OCI-LY3 (cell line): ENCODE data around the gene CCNL1.
"Not testable (repeated sequence)": the region's sequence is repeated elsewhere in the genome, so short reads cannot be mapped to it uniquely, and the experiment has no call there.

Source experiments
- EZH2phosphoT487 ChIP-seq: fragments of 200-600 bp; shearing (Covaris generic); IDR thresholded peaks from 2 replicates; pipeline ENCODE4 v1.6.1; 2018; ENCODE audit warnings: antibody characterized with exemption, mixed run types, low read depth
- TF ChIP-seq, protein P1 (sequence below): fragments of 200-600, 300-600 bp; sonication (generic); IDR thresholded peaks from 2 replicates; pipeline ENCODE4 v1.5.1; 2014; ENCODE audit warnings: antibody characterized with exemption, low read length, low read depth

DNA sequence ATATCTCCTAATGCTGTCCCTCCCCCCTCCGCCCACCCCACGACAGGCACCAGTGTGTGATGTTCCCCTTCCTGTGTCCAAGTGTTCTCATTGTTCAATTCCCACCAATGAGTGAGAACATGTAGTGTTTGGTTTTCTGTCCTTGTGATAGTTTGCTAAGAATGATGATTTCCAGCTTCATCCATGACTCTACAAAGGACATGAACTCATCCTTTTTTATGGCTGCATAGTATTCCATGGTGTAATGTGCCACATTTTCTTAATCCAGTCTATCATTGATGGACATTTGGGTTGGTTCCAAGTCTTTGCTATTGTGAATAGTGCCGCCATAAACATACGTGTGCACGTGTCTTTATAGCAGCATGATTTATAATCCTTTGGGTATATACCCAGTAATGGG, 31.2 kb upstream of the CCNL1 start:
- TF ChIP-seq, protein P1, sequence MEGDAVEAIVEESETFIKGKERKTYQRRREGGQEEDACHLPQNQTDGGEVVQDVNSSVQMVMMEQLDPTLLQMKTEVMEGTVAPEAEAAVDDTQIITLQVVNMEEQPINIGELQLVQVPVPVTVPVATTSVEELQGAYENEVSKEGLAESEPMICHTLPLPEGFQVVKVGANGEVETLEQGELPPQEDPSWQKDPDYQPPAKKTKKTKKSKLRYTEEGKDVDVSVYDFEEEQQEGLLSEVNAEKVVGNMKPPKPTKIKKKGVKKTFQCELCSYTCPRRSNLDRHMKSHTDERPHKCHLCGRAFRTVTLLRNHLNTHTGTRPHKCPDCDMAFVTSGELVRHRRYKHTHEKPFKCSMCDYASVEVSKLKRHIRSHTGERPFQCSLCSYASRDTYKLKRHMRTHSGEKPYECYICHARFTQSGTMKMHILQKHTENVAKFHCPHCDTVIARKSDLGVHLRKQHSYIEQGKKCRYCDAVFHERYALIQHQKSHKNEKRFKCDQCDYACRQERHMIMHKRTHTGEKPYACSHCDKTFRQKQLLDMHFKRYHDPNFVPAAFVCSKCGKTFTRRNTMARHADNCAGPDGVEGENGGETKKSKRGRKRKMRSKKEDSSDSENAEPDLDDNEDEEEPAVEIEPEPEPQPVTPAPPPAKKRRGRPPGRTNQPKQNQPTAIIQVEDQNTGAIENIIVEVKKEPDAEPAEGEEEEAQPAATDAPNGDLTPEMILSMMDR: not testable (repeated sequence)
- not testable (repeated sequence) for TF ChIP-seq EZH2phosphoT487
